ENCODE results near the gene OLFML1.
A peak's percentile ranks its signal among the peaks of the same experiment; 100 is the strongest.

The OLFML1 gene

GRCh38 chr11:7451952-7452494 lies 33.3 kb upstream of the OLFML1 start:
- TF ChIP-seq CTCF (IDR thresholded peaks at IDR 0.05; ENCODE audit: extremely low read depth, missing control alignments), result no peak
- DNase-seq (ENCODE audit: low spot score), result no peak

GRCh38 chr11:7454854-7455253 lies 30.5 kb upstream of the OLFML1 start:
- no peak for TF ChIP-seq CTCF (IDR thresholded peaks at IDR 0.05; ENCODE audit: extremely low read depth, missing control alignments)
- no peak for DNase-seq (ENCODE audit: low spot score)

GRCh38 chr11:7457211-7457610 lies 28.1 kb upstream of the OLFML1 start:
- TF ChIP-seq CTCF (IDR thresholded peaks at IDR 0.05; ENCODE audit: extremely low read depth, missing control alignments), result no peak
- no peak for DNase-seq (ENCODE audit: low spot score)

- TF ChIP-seq CTCF (IDR thresholded peaks at IDR 0.05; ENCODE audit: extremely low read depth, missing control alignments), result no peak
- DNase-seq (ENCODE audit: low spot score), result no peak
These were observed 22.6 kb upstream of the OLFML1 start for GRCh38 chr11:7462706-7463105.

GRCh38 chr11:7467652-7468051 lies 17.7 kb upstream of the OLFML1 start:
- DNase-seq (ENCODE audit: low spot score), result peak; percentile 27
- no peak for TF ChIP-seq CTCF (IDR thresholded peaks at IDR 0.05; ENCODE audit: extremely low read depth, missing control alignments)

GRCh38 chr11:7469351-7469865 lies 15.9 kb upstream of the OLFML1 start:
- no peak for TF ChIP-seq CTCF (IDR thresholded peaks at IDR 0.05; ENCODE audit: extremely low read depth, missing control alignments)
- no peak for DNase-seq (ENCODE audit: low spot score)

- DNase-seq (ENCODE audit: low spot score), result no peak
- TF ChIP-seq CTCF (IDR thresholded peaks at IDR 0.05; ENCODE audit: extremely low read depth, missing control alignments), result no peak
These were observed 14.2 kb upstream of the OLFML1 start for GRCh38 chr11:7471071-7471470.

Measured in GM20000 (cell line).